HG02588 (cell line): ENCODE measurements around the gene ASB1.
"Not testable (repeated sequence)": the region's sequence is repeated elsewhere in the genome, so short reads cannot be mapped to it uniquely, and the experiment has no call there.

Source experiments
- ATAC-seq: cut with Tn5 transposase; IDR thresholded peaks from one replicate; pipeline ENCODE4 v1.9.1; 2021; ENCODE audit warnings: mild to moderate bottlenecking, moderate library complexity; ENCODE audit not compliant: unreplicated experiment

ASB1 gene

GRCh38 chr2:238441262-238442114 is 14.8 kb downstream of the ASB1 start:
- no peak for ATAC-seq

GRCh38 chr2:238442257-238442656 is 15.5 kb downstream of the ASB1 start:
- ATAC-seq, result not testable (repeated sequence)

- ATAC-seq, result no peak
These were observed 17.5 kb downstream of the ASB1 start for GRCh38 chr2:238444242-238444641.

- no peak for ATAC-seq
These were observed 18.9 kb downstream of the ASB1 start for GRCh38 chr2:238445409-238446190.

GRCh38 chr2:238446371-238446770 is 19.6 kb downstream of the ASB1 start:
- ATAC-seq, result no peak

GRCh38 chr2:238448031-238448955 is 21.6 kb downstream of the ASB1 start:
- no peak for ATAC-seq

- no peak for ATAC-seq
These were observed 22.5 kb downstream of the ASB1 start for GRCh38 chr2:238449241-238449640.

GRCh38 chr2:238449909-238450417 is 23.2 kb downstream of the ASB1 start:
- no peak for ATAC-seq

- no peak for ATAC-seq
These were observed 23.7 kb downstream of the ASB1 start for GRCh38 chr2:238450440-238450861.

- ATAC-seq, result no peak
These were observed 27.1 kb downstream of the ASB1 start for GRCh38 chr2:238453842-238454241.

- ATAC-seq, result no peak
These were observed 29.7 kb downstream of the ASB1 start for GRCh38 chr2:238456449-238456848.

GRCh38 chr2:238456970-238457926 is 30.5 kb downstream of the ASB1 start:
- ATAC-seq, result no peak

GRCh38 chr2:238457927-238458324 is 31.2 kb downstream of the ASB1 start:
- ATAC-seq, result no peak

GRCh38 chr2:238458651-238459050 is 31.9 kb downstream of the ASB1 start:
- ATAC-seq, result no peak

- no peak for ATAC-seq
These were observed 32.4 kb downstream of the ASB1 start for GRCh38 chr2:238459081-238459629.

- ATAC-seq, result no peak
These were observed 34.3 kb downstream of the ASB1 start for GRCh38 chr2:238461051-238461450.

- ATAC-seq, result no peak
These were observed 34.8 kb downstream of the ASB1 start for GRCh38 chr2:238461491-238461890.

GRCh38 chr2:238461916-238462315 is 35.2 kb downstream of the ASB1 start:
- no peak for ATAC-seq

- ATAC-seq, result no peak
These were observed 36.2 kb downstream of the ASB1 start for GRCh38 chr2:238462782-238463396.
